WTC11 (cell line): ENCODE results near the gene RPS25. TPM values are rescaled to one million over a fixed set of nuclear protein-coding genes. Genes with fewer than 3 reads are reported as not detected.

Source experiments
- ATAC-seq: fragments of 200-7000 bp; cut with Tn5 transposase; 2 replicates; pipeline ENCODE4 v1.10.0; 2021; ENCODE audit warnings: mild to moderate bottlenecking, moderate library complexity
- CTCF ChIA-PET: fragments of 300-600 bp; sonication (Branson Sonifier 250); formaldehyde crosslinking; loops from one replicate; lab custom pipeline; 2021; ENCODE audit warnings: antibody characterized with exemption; lab: Charles Lee
- POLR2A ChIA-PET: fragments of 350-600 bp; sonication (Branson Sonifier 250); formaldehyde crosslinking; loops from one replicate; lab custom pipeline; 2021; ENCODE audit warnings: antibody characterized with exemption; lab: Charles Lee
- DNase-seq: peaks from one replicate; pipeline ENCODE4 v3.0.0; 2021; ENCODE audit warnings: low spot score
- H3K27ac Mint-ChIP-seq: 2 replicates; pipeline ENCODE4 v1.8.0; 2021; ENCODE audit warnings: mixed read lengths
- H3K27me3 Mint-ChIP-seq: 2 replicates; pipeline ENCODE4 v1.8.0; 2021; ENCODE audit warnings: low read depth, mild to moderate bottlenecking, moderate library complexity, mixed read lengths
- H3K36me3 Mint-ChIP-seq: 2 replicates; pipeline ENCODE4 v1.8.0; 2021; ENCODE audit warnings: mixed read lengths
- H3K4me1 Mint-ChIP-seq: 2 replicates; pipeline ENCODE4 v1.8.0; 2022; ENCODE audit warnings: mixed read lengths
- H3K4me3 Mint-ChIP-seq: 2 replicates; pipeline ENCODE4 v1.8.0; 2021; ENCODE audit warnings: mild to moderate bottlenecking, moderate library complexity, mixed read lengths
- H3K9me3 Mint-ChIP-seq: 2 replicates; pipeline ENCODE4 v1.8.0; 2021; ENCODE audit warnings: mixed read lengths
- CREB1 ChIP-seq: sonication (generic); formaldehyde crosslinking; IDR thresholded peaks from 2 replicates; pipeline ENCODE4 v1.8.0; 2023; ENCODE audit warnings: mild to moderate bottlenecking, missing genetic modification reagents
- CREM ChIP-seq: sonication (generic); formaldehyde crosslinking; IDR thresholded peaks from 2 replicates; pipeline ENCODE4 v1.8.1; 2022; ENCODE audit warnings: mild to moderate bottlenecking, missing genetic modification reagents, moderate library complexity
- EMX1 ChIP-seq: fragments of 250-450 bp; sonication (Bioruptor Pico); IDR thresholded peaks from 2 replicates; pipeline ENCODE4 v1.8.0; 2021; ENCODE audit warnings: mild to moderate bottlenecking
- ESRRA ChIP-seq: sonication (generic); formaldehyde crosslinking; IDR thresholded peaks from 2 replicates; pipeline ENCODE4 v1.8.1; 2022; ENCODE audit warnings: mild to moderate bottlenecking, missing genetic modification reagents, borderline replicate concordance
- ETV6 ChIP-seq: sonication (generic); formaldehyde crosslinking; IDR thresholded peaks from 2 replicates; pipeline ENCODE4 v1.8.1; 2022; ENCODE audit warnings: mild to moderate bottlenecking, missing genetic modification reagents
- HMGA2 ChIP-seq: fragments of 250-450 bp; sonication (Bioruptor Pico); IDR thresholded peaks from 2 replicates; pipeline ENCODE4 v1.4.0; 2021; ENCODE audit warnings: mild to moderate bottlenecking, moderate library complexity
- KAT7 ChIP-seq: sonication (generic); formaldehyde crosslinking; IDR thresholded peaks from 2 replicates; pipeline ENCODE4 v1.8.1; 2023; ENCODE audit warnings: missing genetic modification reagents, mild to moderate bottlenecking, borderline replicate concordance
- MXD4 ChIP-seq: fragments of 250-450 bp; sonication (Bioruptor Pico); IDR thresholded peaks from 2 replicates; pipeline ENCODE4 v1.8.0; 2021; ENCODE audit warnings: mild to moderate bottlenecking, moderate library complexity, borderline replicate concordance
- NFYB ChIP-seq: sonication (generic); formaldehyde crosslinking; conservative IDR thresholded peaks from 2 replicates; pipeline ENCODE4 v1.8.0; 2022; ENCODE audit warnings: low read depth, missing genetic modification reagents
- NR3C1 ChIP-seq: sonication (generic); formaldehyde crosslinking; conservative IDR thresholded peaks from 2 replicates; pipeline ENCODE4 v1.8.1; 2023; ENCODE audit warnings: low read depth, mild to moderate bottlenecking, missing genetic modification reagents
- RELA ChIP-seq: sonication (generic); formaldehyde crosslinking; IDR thresholded peaks from 2 replicates; pipeline ENCODE4 v1.8.1; 2022; ENCODE audit warnings: missing genetic modification reagents, mild to moderate bottlenecking, borderline replicate concordance
- RORB ChIP-seq: fragments of 250-450 bp; sonication (Bioruptor Pico); IDR thresholded peaks from 2 replicates; pipeline ENCODE4 v1.9.0; 2021; ENCODE audit warnings: mild to moderate bottlenecking
- ZNF138 ChIP-seq: sonication (generic); formaldehyde crosslinking; conservative IDR thresholded peaks from 2 replicates; pipeline ENCODE4 v1.8.1; 2022; ENCODE audit warnings: mild to moderate bottlenecking, moderate library complexity, missing genetic modification reagents
- ZNF219 ChIP-seq: sonication (generic); formaldehyde crosslinking; IDR thresholded peaks from 2 replicates; pipeline ENCODE4 v1.8.0; 2023; ENCODE audit warnings: missing genetic modification reagents, mild to moderate bottlenecking, borderline replicate concordance
- total RNA-seq: library from RNA; stranded (reverse); gene quantifications from 3 replicates; pipeline ENCODE4 v1.2.3, GENCODE V29; 2021
- TF ChIP-seq, protein P1 (sequence below): sonication (generic); formaldehyde crosslinking; IDR thresholded peaks from 2 replicates; pipeline ENCODE4 v1.8.1; 2022; ENCODE audit warnings: low read depth, missing genetic modification reagents, borderline replicate concordance
- TF ChIP-seq, protein P2 (sequence below): fragments of 250-450 bp; sonication (Bioruptor Pico); IDR thresholded peaks from 2 replicates; pipeline ENCODE4 v2.1.2; 2022; ENCODE audit warnings: mild to moderate bottlenecking, moderate library complexity
- TF ChIP-seq, protein P3 (sequence below): fragments of 250-450 bp; sonication (Bioruptor Pico); IDR thresholded peaks from 2 replicates; pipeline ENCODE4 v1.9.0; 2021; ENCODE audit warnings: mild to moderate bottlenecking, borderline replicate concordance
- TF ChIP-seq, protein P4 (sequence below): sonication (generic); formaldehyde crosslinking; IDR thresholded peaks from 2 replicates; pipeline ENCODE4 v1.8.0; 2023; ENCODE audit warnings: missing genetic modification reagents
- TF ChIP-seq, protein P5 (sequence below): sonication (generic); formaldehyde crosslinking; IDR thresholded peaks from 2 replicates; pipeline ENCODE4 v1.8.1; 2022; ENCODE audit warnings: mild to moderate bottlenecking, moderate library complexity, missing genetic modification reagents
- TF ChIP-seq, protein P6 (sequence below): fragments of 250-450 bp; sonication (Bioruptor Pico); conservative IDR thresholded peaks from 2 replicates; pipeline ENCODE4 v1.9.0; 2021; ENCODE audit warnings: mild to moderate bottlenecking
- TF ChIP-seq, protein P7 (sequence below): sonication (generic); formaldehyde crosslinking; IDR thresholded peaks from 2 replicates; pipeline ENCODE4 v1.8.1; 2022; ENCODE audit warnings: low read depth, mild to moderate bottlenecking, moderate library complexity, missing genetic modification reagents, borderline replicate concordance

RPS25 gene
- total RNA-seq, 1 experiment from 2014 or later, result 1,349 TPM

DNA sequence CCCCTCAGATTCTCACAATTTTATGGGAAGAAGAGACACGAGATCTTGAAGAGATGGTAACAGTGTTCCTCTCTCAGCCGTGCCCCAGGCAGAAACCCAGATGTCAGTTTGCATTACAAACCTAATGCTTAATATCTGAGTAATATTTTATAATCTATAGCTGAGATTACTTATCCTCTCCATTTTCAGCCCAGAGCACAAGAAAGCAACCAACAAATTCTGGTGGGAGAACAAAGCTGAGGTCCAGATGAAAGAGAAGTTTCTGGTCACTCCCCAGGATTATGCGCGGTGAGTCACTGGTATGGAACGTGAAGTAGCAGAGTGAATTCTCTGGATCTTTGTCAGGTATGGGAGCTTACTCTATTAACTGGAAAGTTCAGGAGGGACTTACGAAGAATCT is 19.3 kb downstream of the RPS25 start:
- peaks cover 39% of the 10 kb centered on the region for H3K36me3 Mint-ChIP-seq
- TF ChIP-seq NR3C1 (CRISPR knock-in tag) (no peak), ESRRA (no peak), MXD4 (CRISPR knock-in tag) (no peak), ZNF219 (CRISPR knock-in tag) (no peak), ZNF138 (CRISPR knock-in tag) (no peak), CREB1 (CRISPR knock-in tag) (no peak), RORB (CRISPR knock-in tag) (no peak), NFYB (CRISPR knock-in tag) (no peak), CREM (no peak), RELA (CRISPR knock-in tag) (no peak), KAT7 (CRISPR knock-in tag) (no peak)
- TF ChIP-seq, protein P1, sequence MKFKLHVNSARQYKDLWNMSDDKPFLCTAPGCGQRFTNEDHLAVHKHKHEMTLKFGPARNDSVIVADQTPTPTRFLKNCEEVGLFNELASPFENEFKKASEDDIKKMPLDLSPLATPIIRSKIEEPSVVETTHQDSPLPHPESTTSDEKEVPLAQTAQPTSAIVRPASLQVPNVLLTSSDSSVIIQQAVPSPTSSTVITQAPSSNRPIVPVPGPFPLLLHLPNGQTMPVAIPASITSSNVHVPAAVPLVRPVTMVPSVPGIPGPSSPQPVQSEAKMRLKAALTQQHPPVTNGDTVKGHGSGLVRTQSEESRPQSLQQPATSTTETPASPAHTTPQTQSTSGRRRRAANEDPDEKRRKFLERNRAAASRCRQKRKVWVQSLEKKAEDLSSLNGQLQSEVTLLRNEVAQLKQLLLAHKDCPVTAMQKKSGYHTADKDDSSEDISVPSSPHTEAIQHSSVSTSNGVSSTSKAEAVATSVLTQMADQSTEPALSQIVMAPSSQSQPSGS (CRISPR knock-in tag), result no peak
- TF ChIP-seq, protein P2, sequence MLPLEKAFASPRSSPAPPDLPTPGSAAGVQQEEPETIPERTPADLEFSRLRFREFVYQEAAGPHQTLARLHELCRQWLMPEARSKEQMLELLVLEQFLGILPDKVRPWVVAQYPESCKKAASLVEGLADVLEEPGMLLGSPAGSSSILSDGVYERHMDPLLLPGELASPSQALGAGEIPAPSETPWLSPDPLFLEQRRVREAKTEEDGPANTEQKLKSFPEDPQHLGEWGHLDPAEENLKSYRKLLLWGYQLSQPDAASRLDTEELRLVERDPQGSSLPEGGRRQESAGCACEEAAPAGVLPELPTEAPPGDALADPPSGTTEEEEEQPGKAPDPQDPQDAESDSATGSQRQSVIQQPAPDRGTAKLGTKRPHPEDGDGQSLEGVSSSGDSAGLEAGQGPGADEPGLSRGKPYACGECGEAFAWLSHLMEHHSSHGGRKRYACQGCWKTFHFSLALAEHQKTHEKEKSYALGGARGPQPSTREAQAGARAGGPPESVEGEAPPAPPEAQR (CRISPR knock-in tag), result no peak
- TF ChIP-seq, protein P3, sequence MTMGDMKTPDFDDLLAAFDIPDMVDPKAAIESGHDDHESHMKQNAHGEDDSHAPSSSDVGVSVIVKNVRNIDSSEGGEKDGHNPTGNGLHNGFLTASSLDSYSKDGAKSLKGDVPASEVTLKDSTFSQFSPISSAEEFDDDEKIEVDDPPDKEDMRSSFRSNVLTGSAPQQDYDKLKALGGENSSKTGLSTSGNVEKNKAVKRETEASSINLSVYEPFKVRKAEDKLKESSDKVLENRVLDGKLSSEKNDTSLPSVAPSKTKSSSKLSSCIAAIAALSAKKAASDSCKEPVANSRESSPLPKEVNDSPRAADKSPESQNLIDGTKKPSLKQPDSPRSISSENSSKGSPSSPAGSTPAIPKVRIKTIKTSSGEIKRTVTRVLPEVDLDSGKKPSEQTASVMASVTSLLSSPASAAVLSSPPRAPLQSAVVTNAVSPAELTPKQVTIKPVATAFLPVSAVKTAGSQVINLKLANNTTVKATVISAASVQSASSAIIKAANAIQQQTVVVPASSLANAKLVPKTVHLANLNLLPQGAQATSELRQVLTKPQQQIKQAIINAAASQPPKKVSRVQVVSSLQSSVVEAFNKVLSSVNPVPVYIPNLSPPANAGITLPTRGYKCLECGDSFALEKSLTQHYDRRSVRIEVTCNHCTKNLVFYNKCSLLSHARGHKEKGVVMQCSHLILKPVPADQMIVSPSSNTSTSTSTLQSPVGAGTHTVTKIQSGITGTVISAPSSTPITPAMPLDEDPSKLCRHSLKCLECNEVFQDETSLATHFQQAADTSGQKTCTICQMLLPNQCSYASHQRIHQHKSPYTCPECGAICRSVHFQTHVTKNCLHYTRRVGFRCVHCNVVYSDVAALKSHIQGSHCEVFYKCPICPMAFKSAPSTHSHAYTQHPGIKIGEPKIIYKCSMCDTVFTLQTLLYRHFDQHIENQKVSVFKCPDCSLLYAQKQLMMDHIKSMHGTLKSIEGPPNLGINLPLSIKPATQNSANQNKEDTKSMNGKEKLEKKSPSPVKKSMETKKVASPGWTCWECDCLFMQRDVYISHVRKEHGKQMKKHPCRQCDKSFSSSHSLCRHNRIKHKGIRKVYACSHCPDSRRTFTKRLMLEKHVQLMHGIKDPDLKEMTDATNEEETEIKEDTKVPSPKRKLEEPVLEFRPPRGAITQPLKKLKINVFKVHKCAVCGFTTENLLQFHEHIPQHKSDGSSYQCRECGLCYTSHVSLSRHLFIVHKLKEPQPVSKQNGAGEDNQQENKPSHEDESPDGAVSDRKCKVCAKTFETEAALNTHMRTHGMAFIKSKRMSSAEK, result no peak
- TF ChIP-seq, all 79 proteins: peak for 0
- Mint-ChIP-seq H3K9me3 (no peaks in the 10 kb centered on the region), H3K27ac (peak overlapping the region; percentile 98), H3K27me3 (no peaks in the 10 kb centered on the region), H3K4me3 (peak overlapping the region; percentile 99), H3K4me1 (peaks cover 26% of the 10 kb centered on the region)
- DNase-seq (no peak), ATAC-seq (no peak)
- ChIA-PET CTCF (interaction anchor here (0.6 to 2.8 kb wide), 4 partner anchors 17 to 146 kb away, joined by 3 to 12 read pairs (median 6); partner anchors contain the start of gene UPK2), POLR2A (interaction anchor here (1.0 kb wide), 1 partner anchor 9 kb away, joined by 9 read pairs; no protein-coding TSS in a partner anchor)

DNA sequence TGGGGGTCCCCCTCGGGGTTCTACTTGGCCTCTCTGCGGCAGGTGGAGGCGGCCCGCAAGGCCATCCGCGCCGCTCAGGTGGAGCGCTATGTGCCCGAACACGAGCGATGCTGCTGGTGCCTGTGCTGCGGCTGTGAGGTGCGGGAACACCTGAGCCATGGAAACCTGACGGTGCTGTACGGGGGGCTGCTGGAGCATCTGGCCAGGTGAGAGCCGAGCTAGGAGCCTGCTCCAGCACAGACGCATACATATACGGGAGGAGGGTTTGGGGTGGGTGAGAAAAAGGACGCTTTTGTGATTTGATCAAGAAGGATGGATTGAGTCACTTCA is 19.8 kb downstream of the RPS25 start:
- peak; percentile 40 for ATAC-seq
- ChIA-PET POLR2A (interaction anchor here (0.5 to 1.0 kb wide), 4 partner anchors 9 to 58 kb away, joined by 3 to 9 read pairs (median 4); partner anchors contain the start of gene HYOU1), CTCF (interaction anchor here (0.6 to 2.8 kb wide), 7 partner anchors 9 to 146 kb away, joined by 3 to 12 read pairs (median 3); partner anchors contain the start of genes HYOU1 and UPK2)
- 0 out of 2 replicates have a peak, but pooled peaks have one; percentile 25 for TF ChIP-seq KAT7 (CRISPR knock-in tag)
- TF ChIP-seq HMGA2 (CRISPR knock-in tag), result no peak
- TF ChIP-seq, protein P4, sequence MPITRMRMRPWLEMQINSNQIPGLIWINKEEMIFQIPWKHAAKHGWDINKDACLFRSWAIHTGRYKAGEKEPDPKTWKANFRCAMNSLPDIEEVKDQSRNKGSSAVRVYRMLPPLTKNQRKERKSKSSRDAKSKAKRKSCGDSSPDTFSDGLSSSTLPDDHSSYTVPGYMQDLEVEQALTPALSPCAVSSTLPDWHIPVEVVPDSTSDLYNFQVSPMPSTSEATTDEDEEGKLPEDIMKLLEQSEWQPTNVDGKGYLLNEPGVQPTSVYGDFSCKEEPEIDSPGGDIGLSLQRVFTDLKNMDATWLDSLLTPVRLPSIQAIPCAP (CRISPR knock-in tag), result 0 out of 2 replicates have a peak, but pooled peaks have one; percentile 13
- no peak for TF ChIP-seq CREM
- TF ChIP-seq, protein P5, sequence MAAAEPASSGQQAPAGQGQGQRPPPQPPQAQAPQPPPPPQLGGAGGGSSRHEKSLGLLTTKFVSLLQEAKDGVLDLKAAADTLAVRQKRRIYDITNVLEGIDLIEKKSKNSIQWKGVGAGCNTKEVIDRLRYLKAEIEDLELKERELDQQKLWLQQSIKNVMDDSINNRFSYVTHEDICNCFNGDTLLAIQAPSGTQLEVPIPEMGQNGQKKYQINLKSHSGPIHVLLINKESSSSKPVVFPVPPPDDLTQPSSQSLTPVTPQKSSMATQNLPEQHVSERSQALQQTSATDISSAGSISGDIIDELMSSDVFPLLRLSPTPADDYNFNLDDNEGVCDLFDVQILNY (CRISPR knock-in tag), result no peak
- peak; percentile 84; the same call in 1 of the 2 replicates for TF ChIP-seq ZNF138 (CRISPR knock-in tag)
- TF ChIP-seq ETV6 (CRISPR knock-in tag), result no peak
- TF ChIP-seq EMX1 (CRISPR knock-in tag), result no peak
- TF ChIP-seq, protein P6, sequence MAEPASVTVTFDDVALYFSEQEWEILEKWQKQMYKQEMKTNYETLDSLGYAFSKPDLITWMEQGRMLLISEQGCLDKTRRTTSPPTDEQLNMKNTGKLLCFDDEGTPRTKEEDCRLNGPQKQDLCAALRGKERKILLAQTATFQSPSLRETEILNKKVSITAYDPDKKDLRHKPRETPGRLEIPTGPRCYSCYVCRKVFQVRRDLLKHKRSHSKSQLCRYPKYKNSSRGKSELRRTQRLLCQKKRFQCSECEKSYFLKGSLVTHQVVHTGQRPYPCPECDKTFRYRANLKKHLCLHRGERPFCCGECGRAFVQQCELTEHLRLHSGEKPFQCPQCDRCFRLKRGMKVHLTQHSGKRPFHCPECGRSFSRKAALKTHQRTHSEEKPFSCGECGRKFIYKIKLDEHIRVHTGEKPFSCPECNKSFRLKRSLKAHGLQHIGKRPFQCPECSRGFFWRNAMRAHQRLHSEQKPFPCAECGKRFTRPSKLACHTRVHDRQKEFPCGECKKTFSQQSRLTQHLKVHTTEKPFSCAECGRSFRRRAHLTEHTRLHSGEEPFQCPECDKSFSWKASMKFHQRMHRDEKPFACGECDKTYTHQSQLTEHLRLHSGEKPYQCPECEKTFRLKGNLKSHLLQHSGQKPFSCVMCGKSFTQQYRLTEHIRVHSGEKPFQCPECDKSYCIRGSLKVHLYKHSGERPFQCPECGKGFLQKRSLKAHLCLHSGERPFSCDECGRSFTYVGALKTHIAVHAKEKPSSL, result no peak
- TF ChIP-seq, protein P7, sequence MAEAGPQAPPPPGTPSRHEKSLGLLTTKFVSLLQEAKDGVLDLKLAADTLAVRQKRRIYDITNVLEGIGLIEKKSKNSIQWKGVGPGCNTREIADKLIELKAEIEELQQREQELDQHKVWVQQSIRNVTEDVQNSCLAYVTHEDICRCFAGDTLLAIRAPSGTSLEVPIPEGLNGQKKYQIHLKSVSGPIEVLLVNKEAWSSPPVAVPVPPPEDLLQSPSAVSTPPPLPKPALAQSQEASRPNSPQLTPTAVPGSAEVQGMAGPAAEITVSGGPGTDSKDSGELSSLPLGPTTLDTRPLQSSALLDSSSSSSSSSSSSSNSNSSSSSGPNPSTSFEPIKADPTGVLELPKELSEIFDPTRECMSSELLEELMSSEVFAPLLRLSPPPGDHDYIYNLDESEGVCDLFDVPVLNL (CRISPR knock-in tag), result no peak
- DNase-seq, result no peak
- H3K27ac Mint-ChIP-seq, result peak overlapping the region; percentile 98
- peaks cover 26% of the 10 kb centered on the region for H3K4me1 Mint-ChIP-seq
- H3K4me3 Mint-ChIP-seq, result peak overlapping the region; percentile 99
- peaks cover 41% of the 10 kb centered on the region for H3K36me3 Mint-ChIP-seq
- peaks cover 3% of the 10 kb centered on the region for H3K9me3 Mint-ChIP-seq
- H3K27me3 Mint-ChIP-seq, result no peaks in the 10 kb centered on the region
